ENCODE results near the gene TMEFF1.

- TF ChIP-seq, protein P1, sequence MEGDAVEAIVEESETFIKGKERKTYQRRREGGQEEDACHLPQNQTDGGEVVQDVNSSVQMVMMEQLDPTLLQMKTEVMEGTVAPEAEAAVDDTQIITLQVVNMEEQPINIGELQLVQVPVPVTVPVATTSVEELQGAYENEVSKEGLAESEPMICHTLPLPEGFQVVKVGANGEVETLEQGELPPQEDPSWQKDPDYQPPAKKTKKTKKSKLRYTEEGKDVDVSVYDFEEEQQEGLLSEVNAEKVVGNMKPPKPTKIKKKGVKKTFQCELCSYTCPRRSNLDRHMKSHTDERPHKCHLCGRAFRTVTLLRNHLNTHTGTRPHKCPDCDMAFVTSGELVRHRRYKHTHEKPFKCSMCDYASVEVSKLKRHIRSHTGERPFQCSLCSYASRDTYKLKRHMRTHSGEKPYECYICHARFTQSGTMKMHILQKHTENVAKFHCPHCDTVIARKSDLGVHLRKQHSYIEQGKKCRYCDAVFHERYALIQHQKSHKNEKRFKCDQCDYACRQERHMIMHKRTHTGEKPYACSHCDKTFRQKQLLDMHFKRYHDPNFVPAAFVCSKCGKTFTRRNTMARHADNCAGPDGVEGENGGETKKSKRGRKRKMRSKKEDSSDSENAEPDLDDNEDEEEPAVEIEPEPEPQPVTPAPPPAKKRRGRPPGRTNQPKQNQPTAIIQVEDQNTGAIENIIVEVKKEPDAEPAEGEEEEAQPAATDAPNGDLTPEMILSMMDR (IDR thresholded peaks at IDR 0.05; ENCODE audit: low read depth, low read length, poor library complexity, severe bottlenecking): no peak
- TF ChIP-seq EZH2phosphoT487 (IDR thresholded peaks at IDR 0.05; ENCODE audit: borderline replicate concordance, low read length): no peak
These were observed 12.2 kb downstream of the TMEFF1 start for GRCh38 chr9:100485196-100485595.
